ENCODE results near the gene KHDC3L. TPM values are rescaled to one million over a fixed set of nuclear protein-coding genes. Genes with fewer than 3 reads are reported as not detected.

The KHDC3L gene
- not detected in 2 replicates for total RNA-seq

- Histone ChIP-seq H3K4me3 (ENCODE audit: low read depth, low read length) (no peak within 1 kb of the TSS), H3K27me3 (ENCODE audit: control insufficient read depth, insufficient read depth, low read length) (no peaks in the 10 kb centered on the region), H3K36me3 (ENCODE audit: control insufficient read depth, insufficient read depth, low read length) (no peaks in the 10 kb centered on the region)
- no peak for DNase-seq (ENCODE audit: low read depth)
- FAIRE-seq = no peak
- no peak for TF ChIP-seq CTCF (IDR thresholded peaks at IDR 0.05; ENCODE audit: insufficient read depth, low read length, severe bottlenecking)
Measured at GRCh38 chr6:73362358-73362757, at the start of gene KHDC3L. Gene KHDC3L (plus strand): TSS chr6:73362658. CDS start chr6:73362730, 72 bp downstream.

GRCh38 chr6:73314577-73315492 lies 47.6 kb upstream of the KHDC3L start:
- TF ChIP-seq CTCF (IDR thresholded peaks at IDR 0.05; ENCODE audit: insufficient read depth, low read length, severe bottlenecking) = no peak
- FAIRE-seq = no peak

GRCh38 chr6:73323323-73323722 lies 39.1 kb upstream of the KHDC3L start:
- H3K36me3 ChIP-seq (ENCODE audit: control insufficient read depth, insufficient read depth, low read length) = no peaks in the 10 kb centered on the region
- no peak overlapping the region for H3K4me3 ChIP-seq (ENCODE audit: low read depth, low read length)
- no peak for TF ChIP-seq CTCF (IDR thresholded peaks at IDR 0.05; ENCODE audit: insufficient read depth, low read length, severe bottlenecking)
- no peak for DNase-seq (ENCODE audit: low read depth)
- no peak for FAIRE-seq
- H3K27me3 ChIP-seq (ENCODE audit: control insufficient read depth, insufficient read depth, low read length) = no peaks in the 10 kb centered on the region

More at GRCh38 chr6:73314577-73315492, 47.6 kb upstream of the KHDC3L start:
- Histone ChIP-seq H3K4me3 (ENCODE audit: low read depth, low read length) (peak overlapping the region; percentile 12), H3K36me3 (ENCODE audit: control insufficient read depth, insufficient read depth, low read length) (no peaks in the 10 kb centered on the region), H3K27me3 (ENCODE audit: control insufficient read depth, insufficient read depth, low read length) (peaks cover 5% of the 10 kb centered on the region)
- DNase-seq (ENCODE audit: low read depth) = no peak

- no peak for TF ChIP-seq CTCF (IDR thresholded peaks at IDR 0.05; ENCODE audit: insufficient read depth, low read length, severe bottlenecking)
- DNase-seq (ENCODE audit: low read depth) = no peak
- H3K36me3 ChIP-seq (ENCODE audit: control insufficient read depth, insufficient read depth, low read length) = no peaks in the 10 kb centered on the region
- FAIRE-seq = no peak
- H3K27me3 ChIP-seq (ENCODE audit: control insufficient read depth, insufficient read depth, low read length) = no peaks in the 10 kb centered on the region
- no peak overlapping the region for H3K4me3 ChIP-seq (ENCODE audit: low read depth, low read length)
Measured at GRCh38 chr6:73325656-73326055, 36.8 kb upstream of the KHDC3L start.

- no peak for FAIRE-seq
Measured at GRCh38 chr6:73328790-73329189, 33.7 kb upstream of the KHDC3L start.

More at GRCh38 chr6:73328790-73329189, 33.7 kb upstream of the KHDC3L start:
- Histone ChIP-seq H3K27me3 (ENCODE audit: control insufficient read depth, insufficient read depth, low read length) (no peaks in the 10 kb centered on the region), H3K4me3 (ENCODE audit: low read depth, low read length) (no peak overlapping the region), H3K36me3 (ENCODE audit: control insufficient read depth, insufficient read depth, low read length) (no peaks in the 10 kb centered on the region)
- DNase-seq (ENCODE audit: low read depth) = no peak
- TF ChIP-seq CTCF (IDR thresholded peaks at IDR 0.05; ENCODE audit: insufficient read depth, low read length, severe bottlenecking) = no peak

Measured in bronchial epithelial cell (primary cell).